Heart left ventricle (tissue), 13 donors: ENCODE results near the gene BCL11A.

Experiments
- POLR2A ChIP-seq, 2 donors: fragments of 450-650 bp; IDR thresholded peaks; one replicate each; pipeline ENCODE4 v1.6.1; 2017; ENCODE audit warnings: antibody characterized with exemption in 2 of 2, mild to moderate bottlenecking in 2 of 2, moderate library complexity in 2 of 2
- TF ChIP-seq, protein P1 (sequence below), 12 donors: fragments of 200-600 bp; sonication (generic) in 4 of 12; IDR thresholded peaks; one replicate each; pipeline versions ENCODE4 v1.5.0 to v1.8.0; 2018 to 2022; ENCODE audit warnings: antibody characterized with exemption in 12 of 12, mild to moderate bottlenecking in 5 of 12
- donor health status: ischemic (EF 13 %, LVEDD 7.1; RV severe dilation, severe dysfunction).
- donor health status: DM: no; HTN: yes; CAD: no.
- donor health status: DM: no; HTN: no; CAD: no.
- donor health status: ischemic (EF 25% LVEDD 6.9; RV normal size, moderate dysfunction).
- donor health status: ischemic (EF 25% LVEDD 5.7; RV mildly dilated, moderate dysfunction).
- donor health status: ischemic (EF 35%, LVEDD 5.7; RV mildly dilated, moderate dysfunction).
- donor health status: nonischemic (EF 11% LVEDD 7.7; RV severe dilation, severe dysfunction).
- donor health status: DM: yes; HTN: yes; CAD: no.
- donor health status: PGD.
- donor health status: ischemic (EF 29% LVEDD 5.4; RV normal size, mild dysfunction).
- donor health status: nonischemic (EF 23%, LVEDD 6.1; RV moderate dilation, normal function).

DNA sequence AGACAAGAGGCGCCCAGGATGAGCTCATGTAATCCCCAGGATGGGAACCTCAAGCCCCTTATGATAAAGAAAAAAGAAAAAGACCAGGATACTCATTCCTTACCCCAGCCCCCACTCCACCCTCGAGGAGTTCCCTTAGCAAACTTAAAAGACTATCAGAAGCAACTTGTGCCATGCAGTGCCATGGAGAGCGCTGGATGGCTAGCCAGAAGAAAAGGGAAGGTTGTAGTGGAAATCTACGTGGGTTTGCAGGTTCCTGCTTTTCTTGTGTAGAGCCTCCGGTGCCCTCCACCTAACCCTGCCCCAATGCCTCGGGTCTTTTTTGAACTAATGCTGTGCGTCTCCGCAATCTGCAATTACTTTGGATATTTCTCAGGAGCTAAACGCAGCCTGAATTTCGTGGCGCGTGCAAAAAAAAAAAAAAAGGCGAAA lies 16.2 kb upstream of the BCL11A start:
- TF ChIP-seq, protein P1, sequence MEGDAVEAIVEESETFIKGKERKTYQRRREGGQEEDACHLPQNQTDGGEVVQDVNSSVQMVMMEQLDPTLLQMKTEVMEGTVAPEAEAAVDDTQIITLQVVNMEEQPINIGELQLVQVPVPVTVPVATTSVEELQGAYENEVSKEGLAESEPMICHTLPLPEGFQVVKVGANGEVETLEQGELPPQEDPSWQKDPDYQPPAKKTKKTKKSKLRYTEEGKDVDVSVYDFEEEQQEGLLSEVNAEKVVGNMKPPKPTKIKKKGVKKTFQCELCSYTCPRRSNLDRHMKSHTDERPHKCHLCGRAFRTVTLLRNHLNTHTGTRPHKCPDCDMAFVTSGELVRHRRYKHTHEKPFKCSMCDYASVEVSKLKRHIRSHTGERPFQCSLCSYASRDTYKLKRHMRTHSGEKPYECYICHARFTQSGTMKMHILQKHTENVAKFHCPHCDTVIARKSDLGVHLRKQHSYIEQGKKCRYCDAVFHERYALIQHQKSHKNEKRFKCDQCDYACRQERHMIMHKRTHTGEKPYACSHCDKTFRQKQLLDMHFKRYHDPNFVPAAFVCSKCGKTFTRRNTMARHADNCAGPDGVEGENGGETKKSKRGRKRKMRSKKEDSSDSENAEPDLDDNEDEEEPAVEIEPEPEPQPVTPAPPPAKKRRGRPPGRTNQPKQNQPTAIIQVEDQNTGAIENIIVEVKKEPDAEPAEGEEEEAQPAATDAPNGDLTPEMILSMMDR (IDR thresholded peaks at IDR 0.05), result no peak
- TF ChIP-seq POLR2A (IDR thresholded peaks at IDR 0.05), result no peak
